IPS-15b (cell line): ENCODE data around the gene CYP4F8.

Source experiments
- H3K27me3 ChIP-seq: one replicate; pipeline ENCODE4 v1.6.1; 2013; ENCODE audit warnings: low read length; ENCODE audit not compliant: control insufficient read depth, insufficient read depth
- H3K36me3 ChIP-seq: one replicate; pipeline ENCODE4 v1.6.1; 2013; ENCODE audit warnings: low read length; ENCODE audit not compliant: control insufficient read depth, insufficient read depth
- H3K4me1 ChIP-seq: one replicate; pipeline ENCODE4 v1.6.1; 2013; ENCODE audit warnings: mild to moderate bottlenecking, low read length; ENCODE audit not compliant: control insufficient read depth, insufficient read depth
- H3K4me3 ChIP-seq: one replicate; pipeline ENCODE4 v1.5.1; 2013; ENCODE audit warnings: low read depth, low read length
- H3K9ac ChIP-seq: one replicate; pipeline ENCODE4 v1.6.1; 2013; ENCODE audit warnings: low read depth, mild to moderate bottlenecking, low read length
- H3K9me3 ChIP-seq: one replicate; pipeline ENCODE4 v1.6.1; 2013; ENCODE audit warnings: mild to moderate bottlenecking, low read length; ENCODE audit not compliant: control insufficient read depth, insufficient read depth

The CYP4F8 gene

GRCh38 chr19:15652559-15653278 is 37.7 kb downstream of the CYP4F8 start:
- H3K36me3 ChIP-seq, result no peaks in the 10 kb centered on the region

DNA sequence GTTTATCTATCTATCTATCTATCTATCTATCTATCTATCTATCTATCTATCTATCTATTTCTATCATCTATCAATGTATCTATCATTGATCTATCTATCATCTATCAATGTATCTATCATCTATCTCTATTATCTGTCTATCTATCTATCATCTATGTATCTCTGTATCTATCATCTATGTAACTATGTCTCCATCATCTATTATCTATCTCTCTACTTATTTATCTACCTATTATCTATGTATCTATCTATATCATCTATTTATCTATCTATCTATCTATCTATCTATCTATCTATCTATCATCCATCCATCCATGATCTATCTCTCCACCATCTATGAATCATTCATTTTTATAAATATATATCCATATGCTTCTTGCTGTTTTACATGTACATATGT is 41.4 kb downstream of the CYP4F8 start:
- Histone ChIP-seq H3K4me3 (no peak overlapping the region), H3K9ac (no peak overlapping the region), H3K4me1 (no peaks in the 10 kb centered on the region), H3K36me3 (no peaks in the 10 kb centered on the region), H3K27me3 (no peaks in the 10 kb centered on the region), H3K9me3 (no peaks in the 10 kb centered on the region)

More at GRCh38 chr19:15652559-15653278, 37.7 kb downstream of the CYP4F8 start:
- H3K4me3 ChIP-seq, result no peak overlapping the region
- H3K4me1 ChIP-seq, result no peaks in the 10 kb centered on the region
- H3K9me3 ChIP-seq, result no peaks in the 10 kb centered on the region
- no peaks in the 10 kb centered on the region for H3K27me3 ChIP-seq
- H3K9ac ChIP-seq, result no peak overlapping the region

DNA sequence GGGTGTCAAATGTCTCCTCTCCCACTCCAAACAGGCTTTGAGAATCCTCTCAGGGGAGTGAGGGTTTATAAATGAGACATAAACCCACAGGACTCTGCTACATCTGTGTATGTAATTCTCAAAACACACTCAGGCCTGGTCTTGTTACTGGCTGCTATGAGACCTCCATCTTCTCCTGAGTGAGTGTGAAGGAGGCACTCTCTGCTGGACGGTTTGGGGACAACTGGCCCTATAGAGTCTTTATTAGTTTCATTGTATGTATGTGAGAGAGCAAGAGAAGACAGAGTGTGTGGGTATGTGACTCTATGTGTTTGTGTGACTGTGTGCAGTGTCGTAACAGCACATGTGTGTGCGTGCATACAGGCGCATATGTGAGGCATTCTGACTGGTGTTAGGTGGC is 48.2 kb downstream of the CYP4F8 start:
- H3K4me3 ChIP-seq, result no peak overlapping the region
- H3K9me3 ChIP-seq, result no peaks in the 10 kb centered on the region
- H3K4me1 ChIP-seq, result no peaks in the 10 kb centered on the region
- H3K36me3 ChIP-seq, result no peaks in the 10 kb centered on the region
- H3K9ac ChIP-seq, result no peak overlapping the region
- no peaks in the 10 kb centered on the region for H3K27me3 ChIP-seq

- no peaks in the 10 kb centered on the region for H3K36me3 ChIP-seq
- no peaks in the 10 kb centered on the region for H3K9me3 ChIP-seq
- H3K4me1 ChIP-seq, result no peaks in the 10 kb centered on the region
- no peaks in the 10 kb centered on the region for H3K27me3 ChIP-seq
- no peak overlapping the region for H3K4me3 ChIP-seq
- no peak overlapping the region for H3K9ac ChIP-seq
These were observed 51.2 kb downstream of the CYP4F8 start for GRCh38 chr19:15666186-15666585.

GRCh38 chr19:15666883-15667282 is 51.9 kb downstream of the CYP4F8 start:
- no peaks in the 10 kb centered on the region for H3K4me1 ChIP-seq
- H3K27me3 ChIP-seq, result no peaks in the 10 kb centered on the region
- H3K9me3 ChIP-seq, result no peaks in the 10 kb centered on the region
- no peaks in the 10 kb centered on the region for H3K36me3 ChIP-seq
- H3K9ac ChIP-seq, result no peak overlapping the region
- H3K4me3 ChIP-seq, result no peak overlapping the region

- Histone ChIP-seq H3K4me3 (no peak overlapping the region), H3K36me3 (no peaks in the 10 kb centered on the region), H3K9me3 (no peaks in the 10 kb centered on the region), H3K4me1 (no peaks in the 10 kb centered on the region), H3K27me3 (no peaks in the 10 kb centered on the region), H3K9ac (no peak overlapping the region)
These were observed 54.4 kb downstream of the CYP4F8 start for GRCh38 chr19:15669440-15669839.

DNA sequence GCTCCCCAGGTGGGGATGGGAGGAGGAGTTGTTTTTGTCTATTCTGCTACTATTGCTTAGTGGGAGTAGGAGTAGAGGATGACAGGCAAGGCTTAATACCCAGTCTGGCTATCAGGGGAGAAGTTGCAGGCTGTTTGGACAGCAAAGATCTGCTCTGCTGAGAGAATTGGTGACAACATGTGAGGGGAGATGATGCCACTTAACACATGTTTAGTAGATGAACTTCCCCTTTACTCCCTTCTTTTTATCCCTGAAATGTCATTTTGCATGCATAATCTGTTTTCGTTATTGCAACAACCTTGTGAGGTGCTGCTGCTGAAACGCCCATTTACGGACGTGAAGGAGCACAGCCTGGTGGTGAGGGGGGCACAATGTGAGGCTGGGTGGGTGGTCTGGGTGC is 54.9 kb downstream of the CYP4F8 start:
- H3K36me3 ChIP-seq, result no peaks in the 10 kb centered on the region
- no peaks in the 10 kb centered on the region for H3K4me1 ChIP-seq
- H3K27me3 ChIP-seq, result no peaks in the 10 kb centered on the region
- no peak overlapping the region for H3K9ac ChIP-seq
- H3K9me3 ChIP-seq, result no peaks in the 10 kb centered on the region
- no peak overlapping the region for H3K4me3 ChIP-seq

DNA sequence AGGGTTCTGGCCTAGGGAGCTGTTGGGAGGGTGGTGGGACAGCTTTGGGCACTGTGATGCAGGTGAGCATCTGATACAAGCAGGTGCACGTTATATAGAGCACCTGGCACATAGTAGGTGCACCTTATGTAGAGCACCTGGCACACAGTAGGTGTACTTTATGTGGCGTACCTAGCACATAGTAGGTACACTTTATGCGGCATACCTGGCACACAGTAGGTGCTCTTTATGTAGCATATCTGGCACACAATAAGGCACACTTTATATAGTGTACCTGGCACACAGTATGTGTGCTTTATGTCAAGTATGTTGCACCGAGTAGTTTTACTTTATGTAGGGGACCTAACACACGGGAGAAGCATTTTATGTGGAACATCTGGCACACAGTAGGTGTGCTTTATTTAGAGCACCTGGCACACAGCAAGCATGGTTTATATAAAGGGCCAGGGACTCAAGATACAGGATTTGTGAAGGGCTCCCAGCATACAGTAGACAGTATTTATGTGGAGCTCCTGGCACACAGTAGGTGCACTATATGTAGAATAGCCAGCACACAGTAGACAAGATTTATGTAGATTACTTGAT is 56.3 kb downstream of the CYP4F8 start:
- Histone ChIP-seq H3K4me3 (no peak overlapping the region), H3K36me3 (no peaks in the 10 kb centered on the region), H3K9ac (no peak overlapping the region), H3K4me1 (no peaks in the 10 kb centered on the region), H3K27me3 (no peaks in the 10 kb centered on the region), H3K9me3 (no peaks in the 10 kb centered on the region)

DNA sequence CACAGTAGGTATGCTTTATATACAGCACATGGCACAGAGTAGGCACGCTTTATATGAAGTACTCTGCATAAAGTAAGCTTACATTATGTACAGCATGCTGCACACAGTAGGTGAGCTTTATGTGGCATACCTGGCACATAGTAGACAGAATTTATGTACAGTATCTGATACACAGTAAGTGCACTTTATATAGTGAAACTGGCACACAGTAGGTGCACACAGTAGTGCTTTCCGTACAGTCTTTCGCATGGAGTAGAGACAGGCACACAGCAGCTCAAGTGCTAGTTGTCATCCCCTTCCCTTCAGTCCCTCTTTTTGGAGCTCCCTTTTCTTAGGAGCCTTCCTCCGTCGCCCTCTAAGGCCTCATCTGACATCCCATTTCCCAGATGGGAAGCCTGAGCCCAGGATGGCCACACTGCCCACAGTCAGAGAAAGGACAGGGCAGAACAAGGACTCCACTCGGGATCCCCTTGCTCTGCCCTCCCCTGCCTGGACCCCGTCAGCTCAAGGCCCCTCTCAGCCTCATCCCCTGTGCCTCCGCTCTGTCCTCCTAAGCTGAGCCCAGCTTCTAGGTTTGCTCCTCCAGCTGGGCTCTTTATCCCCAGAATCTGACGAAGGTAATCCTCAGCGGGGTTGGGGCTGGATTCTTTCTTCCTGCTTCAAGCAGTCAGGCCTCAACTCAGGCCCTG is 57.0 kb downstream of the CYP4F8 start:
- Histone ChIP-seq H3K4me1 (no peaks in the 10 kb centered on the region), H3K4me3 (no peak overlapping the region), H3K27me3 (no peaks in the 10 kb centered on the region), H3K36me3 (no peaks in the 10 kb centered on the region), H3K9me3 (no peaks in the 10 kb centered on the region), H3K9ac (no peak overlapping the region)

GRCh38 chr19:15672580-15673175 is 57.7 kb downstream of the CYP4F8 start, which contains the start of gene CYP4F12:
TSS of gene CYP4F12 (plus strand) at chr19:15673087. CDS start at chr19:15673530, 443 bp downstream.
- H3K27me3 ChIP-seq, result no peaks in the 10 kb centered on the region
- no peak within 1 kb of the TSS for H3K9ac ChIP-seq
- no peak within 1 kb of the TSS for H3K4me3 ChIP-seq
- H3K4me1 ChIP-seq, result no peaks in the 10 kb centered on the region
- H3K9me3 ChIP-seq, result no peaks in the 10 kb centered on the region
- H3K36me3 ChIP-seq, result no peaks in the 10 kb centered on the region

DNA sequence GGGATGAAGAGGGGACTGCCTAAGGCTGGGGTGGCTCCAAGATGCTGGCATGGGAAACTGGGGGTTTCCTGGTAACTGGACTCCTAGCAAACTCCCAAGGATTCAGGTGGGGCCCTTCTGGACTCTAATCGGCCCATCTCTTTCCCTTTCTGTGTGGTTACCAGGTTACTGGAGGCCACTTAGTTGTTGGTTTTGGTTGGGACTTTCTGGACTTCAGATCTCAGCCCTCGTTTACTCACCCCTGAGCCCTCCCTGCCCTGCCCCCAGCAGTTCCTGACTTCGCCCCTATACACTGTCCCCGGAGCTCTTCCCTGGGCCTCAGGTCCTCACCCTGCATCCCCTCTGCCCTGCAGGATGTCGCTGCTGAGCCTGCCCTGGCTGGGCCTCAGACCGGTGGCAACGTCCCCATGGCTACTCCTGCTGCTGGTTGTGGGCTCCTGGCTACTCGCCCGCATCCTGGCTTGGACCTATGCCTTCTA is 58.2 kb downstream of the CYP4F8 start:
- H3K4me3 ChIP-seq, result no peak overlapping the region
- no peaks in the 10 kb centered on the region for H3K9me3 ChIP-seq
- no peaks in the 10 kb centered on the region for H3K4me1 ChIP-seq
- no peaks in the 10 kb centered on the region for H3K36me3 ChIP-seq
- no peak overlapping the region for H3K9ac ChIP-seq
- no peaks in the 10 kb centered on the region for H3K27me3 ChIP-seq
